Right atrium auricular region (tissue), 2 donors: ENCODE measurements around the gene ZFYVE28. TPM values are rescaled to one million over a fixed set of nuclear protein-coding genes. Genes with fewer than 3 reads are reported as not detected.

ENCODE experiments used
- DNase-seq: peaks from one replicate; pipeline ENCODE4 v3.0.0-alpha.2; 2019; ENCODE audit warnings: low spot score
- H3K27ac ChIP-seq, 2 donors: fragments of 200-600 bp; sonication (generic); 1 replicate in 1 of 2; 2 replicates in 1 of 2; pipeline ENCODE4 v1.5.1; 2016 to 2019
- H3K27me3 ChIP-seq, 2 donors: fragments of 200-600 bp; sonication (generic); one replicate each; pipeline versions ENCODE4 v1.5.1 to v1.6.0; 2017 to 2019
- H3K36me3 ChIP-seq: fragments of 200-600 bp; sonication (generic); one replicate; pipeline ENCODE4 v1.5.1; 2016
- H3K4me1 ChIP-seq, 2 donors: fragments of 200-600 bp; sonication (generic); one replicate each; pipeline versions ENCODE4 v1.5.1 to v1.6.0; 2017 to 2019
- H3K4me3 ChIP-seq, 2 donors: fragments of 200-600 bp; sonication (generic); 1 replicate in 1 of 2; 2 replicates in 1 of 2; pipeline ENCODE4 v1.5.1; 2017 to 2019; ENCODE audit warnings: mild to moderate bottlenecking in 1 of 2, moderate library complexity in 1 of 2
- H3K9me3 ChIP-seq, 2 donors: fragments of 200-600 bp; sonication (generic); one replicate each; pipeline ENCODE4 v1.5.1; 2019
- CTCF ChIP-seq, 2 donors: fragments of 200-600 bp; sonication (generic); IDR thresholded peaks; one replicate each; pipeline ENCODE4 v1.5.1; 2019; ENCODE audit warnings: antibody characterized with exemption in 2 of 2
- total RNA-seq, 2 donors: library from RNA; depleted of rRNA; stranded (reverse); fragments of >200 nt; gene quantifications; one replicate each; pipeline ENCODE4 v1.1.0, GENCODE V29; 2016

Gene ZFYVE28
- total RNA-seq, 2 donors from 2014 or later, result 3.4 to 6.0 TPM

- no peak for DNase-seq
- no peak for TF ChIP-seq CTCF (IDR thresholded peaks at IDR 0.05)
- Histone ChIP-seq H3K4me3 (no peak overlapping the region), H3K27me3 (no peaks in the 10 kb centered on the region), H3K9me3 (peaks cover 0 to 3% of the 10 kb centered on the region in 2 donors), H3K27ac (no peak overlapping the region), H3K4me1 (peaks cover 0 to 11% of the 10 kb centered on the region in 2 donors), H3K36me3 (no peaks in the 10 kb centered on the region)
These were observed 66.3 kb downstream of the ZFYVE28 start for GRCh38 chr4:2352171-2352570.

GRCh38 chr4:2350982-2351381, 67.5 kb downstream of the ZFYVE28 start:
- H3K27ac ChIP-seq, result no peak overlapping the region
- peaks cover 0 to 11% of the 10 kb centered on the region in 2 donors for H3K4me1 ChIP-seq
- no peaks in the 10 kb centered on the region for H3K36me3 ChIP-seq
- peaks cover 0 to 7% of the 10 kb centered on the region in 2 donors for H3K9me3 ChIP-seq
- no peak for TF ChIP-seq CTCF (IDR thresholded peaks at IDR 0.05)
- DNase-seq, result no peak
- no peaks in the 10 kb centered on the region for H3K27me3 ChIP-seq
- no peak overlapping the region for H3K4me3 ChIP-seq

- Histone ChIP-seq H3K27me3 (no peaks in the 10 kb centered on the region), H3K4me3 (no peak overlapping the region), H3K27ac (no peak overlapping the region), H3K9me3 (peaks cover 0 to 7% of the 10 kb centered on the region in 2 donors), H3K4me1 (peaks cover 0 to 11% of the 10 kb centered on the region in 2 donors), H3K36me3 (no peaks in the 10 kb centered on the region)
- DNase-seq, result no peak
- no peak for TF ChIP-seq CTCF (IDR thresholded peaks at IDR 0.05)
These were observed 69.7 kb downstream of the ZFYVE28 start for GRCh38 chr4:2348786-2349185.

GRCh38 chr4:2347190-2347589, 71.3 kb downstream of the ZFYVE28 start:
- no peak for DNase-seq
- no peak for TF ChIP-seq CTCF (IDR thresholded peaks at IDR 0.05)
- Histone ChIP-seq H3K36me3 (no peaks in the 10 kb centered on the region), H3K27ac (no peak overlapping the region), H3K27me3 (no peaks in the 10 kb centered on the region), H3K4me1 (no peaks in the 10 kb centered on the region), H3K9me3 (peaks cover 0 to 7% of the 10 kb centered on the region in 2 donors), H3K4me3 (no peak overlapping the region)

GRCh38 chr4:2343476-2343875, 75.0 kb downstream of the ZFYVE28 start:
- Histone ChIP-seq H3K4me3 (no peak overlapping the region), H3K4me1 (no peaks in the 10 kb centered on the region), H3K27ac (no peak overlapping the region), H3K27me3 (no peaks in the 10 kb centered on the region), H3K9me3 (peaks cover 0 to 7% of the 10 kb centered on the region in 2 donors), H3K36me3 (no peaks in the 10 kb centered on the region)
- no peak for TF ChIP-seq CTCF (IDR thresholded peaks at IDR 0.05)
- peak; percentile 34 for DNase-seq

GRCh38 chr4:2341911-2342652, 76.4 kb downstream of the ZFYVE28 start:
- Histone ChIP-seq H3K9me3 (peaks cover 0 to 4% of the 10 kb centered on the region in 2 donors), H3K4me3 (no peak overlapping the region), H3K4me1 (no peaks in the 10 kb centered on the region), H3K27me3 (no peaks in the 10 kb centered on the region), H3K36me3 (no peaks in the 10 kb centered on the region), H3K27ac (no peak overlapping the region)
- TF ChIP-seq CTCF (IDR thresholded peaks at IDR 0.05), result no peak
- DNase-seq, result peak; percentile 26
